Hepatocyte (in vitro differentiated cells): ENCODE results near the gene NANS.

ENCODE experiments used
- CTCF ChIP-seq: fragments of 200-600 bp; sonication (generic); IDR thresholded peaks from 2 replicates; pipeline ENCODE4 v1.5.1; 2016; ENCODE audit warnings: antibody characterized with exemption, mild to moderate bottlenecking; ENCODE audit not compliant: poor library complexity
- EZH2 ChIP-seq: fragments of 200-600 bp; sonication (generic); IDR thresholded peaks from 2 replicates; pipeline ENCODE4 v1.6.1; 2016; ENCODE audit warnings: antibody characterized with exemption, mild to moderate bottlenecking, borderline replicate concordance
- EZH2phosphoT487 ChIP-seq: fragments of 200-600 bp; sonication (generic); IDR thresholded peaks from one replicate; pipeline ENCODE4 v1.6.1; 2018; ENCODE audit warnings: antibody characterized with exemption, mild to moderate bottlenecking, low read depth, moderate library complexity; ENCODE audit not compliant: unreplicated experiment, severe bottlenecking

- TF ChIP-seq CTCF = no peak
- no peak for TF ChIP-seq EZH2
- TF ChIP-seq EZH2phosphoT487 = no peak
Measured at GRCh38 chr9:98092613-98092931, 36.0 kb downstream of the NANS start.
